HepG2 (cell line): ENCODE data around the gene SLC12A3. TPM values are rescaled to one million over a fixed set of nuclear protein-coding genes. Genes with fewer than 3 reads are reported as not detected.

Experiments used
- ATF7 ChIP-seq, 2 experiments: fragments of 450-650 bp in 1 of 2; sonication (generic) in 1 of 2; formaldehyde crosslinking in 1 of 2; IDR thresholded peaks; 2 replicates each; pipeline versions ENCODE4 v1.4.0 to v1.6.1; 2016 to 2020; ENCODE audit warnings: antibody characterized with exemption in 1 of 2, mild to moderate bottlenecking in 1 of 2, missing genetic modification reagents in 1 of 2
- CEBPB ChIP-seq: IDR thresholded peaks from 2 replicates; pipeline ENCODE4 v1.6.1; 2011; ENCODE audit warnings: low read depth, low read length, improper control_type of control experiment, borderline replicate concordance
- CREB1 ChIP-seq, 2 experiments: fragments of 450-650 bp in 1 of 2; IDR thresholded peaks; 2 replicates each; pipeline ENCODE4 v1.6.1; 2016 to 2017; ENCODE audit warnings: control low read depth in 1 of 2, mild to moderate bottlenecking in 1 of 2, missing compliant biosample characterization in 1 of 2, missing genetic modification characterization in 1 of 2
- JUN ChIP-seq: sonication (generic); formaldehyde crosslinking; IDR thresholded peaks from 2 replicates; pipeline ENCODE4 v1.4.0; 2020; ENCODE audit warnings: mild to moderate bottlenecking, missing genetic modification reagents
- MAFF ChIP-seq: IDR thresholded peaks from 2 replicates; pipeline ENCODE4 v1.6.1; 2011; ENCODE audit warnings: low read depth, low read length, improper control_type of control experiment
- MXD4 ChIP-seq: IDR thresholded peaks from 2 replicates; pipeline ENCODE4 v1.6.1; 2016; ENCODE audit warnings: mild to moderate bottlenecking, missing biosample characterization, missing genetic modification reagents
- SOX13 ChIP-seq, 3 experiments: fragments of 450-650 bp in 1 of 3; sonication (generic) in 1 of 3; formaldehyde crosslinking in 1 of 3; IDR thresholded peaks in 2 of 3; conservative IDR thresholded peaks in 1 of 3; 2 replicates each; pipeline versions ENCODE4 v1.5.0 to v1.6.1; 2016 to 2020; ENCODE audit warnings: antibody characterized with exemption in 1 of 3, mild to moderate bottlenecking in 1 of 3, missing compliant biosample characterization in 1 of 3, missing genetic modification reagents in 1 of 3, moderate library complexity in 1 of 3
- SRY ChIP-seq: sonication (generic); formaldehyde crosslinking; IDR thresholded peaks from 2 replicates; pipeline ENCODE4 v1.8.0; 2022; ENCODE audit warnings: mild to moderate bottlenecking, missing genetic modification reagents
- polyA plus RNA-seq, 8 experiments: library from polyadenylated mRNA; depleted of rRNA in 3 of 8; stranded (reverse) in 7 of 8; unstranded in 1 of 8; fragments of >200 nt; fragmentation: Illumina TruSeq in 4 of 8; extraction: Trizol in 4 of 8; gene quantifications; 2 replicates each; pipeline versions ENCODE4 v1.2.1 to v1.2.3, GENCODE V29; 2011 to 2016; ENCODE audit warnings: low read depth in 4 of 8, missing spikeins in 1 of 8, mixed read lengths in 1 of 8; ENCODE audit not compliant: insufficient read depth in 1 of 8
- total RNA-seq, 5 experiments: library from RNA; depleted of rRNA; stranded (reverse); fragments of >200 nt; fragmentation: Illumina TruSeq; extraction: Trizol; gene quantifications; 2 replicates each; pipeline ENCODE4 v1.2.3, GENCODE V29; 2016; ENCODE audit warnings: low read depth in 1 of 5
- TF ChIP-seq, protein P1 (sequence below): sonication (generic); formaldehyde crosslinking; IDR thresholded peaks from 2 replicates; pipeline ENCODE4 v1.5.0; 2020; ENCODE audit warnings: mild to moderate bottlenecking, missing genetic modification reagents
- TF ChIP-seq, protein P2 (sequence below): sonication (generic); formaldehyde crosslinking; IDR thresholded peaks from 2 replicates; pipeline ENCODE4 v1.4.0; 2020; ENCODE audit warnings: mild to moderate bottlenecking, missing genetic modification reagents
- TF ChIP-seq, protein P3 (sequence below): IDR thresholded peaks from 2 replicates; pipeline ENCODE4 v1.4.0; 2020; ENCODE audit warnings: mild to moderate bottlenecking, missing genetic modification reagents
- TF ChIP-seq, protein P4 (sequence below): IDR thresholded peaks from 2 replicates; pipeline ENCODE4 v1.6.1; 2016; ENCODE audit warnings: missing genetic modification reagents, missing compliant biosample characterization

Gene SLC12A3
- total and polyA plus RNA-seq, 2 of the 13 experiments (the other 11 are each of a cell fraction or from before 2014, with no cell fraction given): 6.2 TPM; not detected in 1

DNA sequence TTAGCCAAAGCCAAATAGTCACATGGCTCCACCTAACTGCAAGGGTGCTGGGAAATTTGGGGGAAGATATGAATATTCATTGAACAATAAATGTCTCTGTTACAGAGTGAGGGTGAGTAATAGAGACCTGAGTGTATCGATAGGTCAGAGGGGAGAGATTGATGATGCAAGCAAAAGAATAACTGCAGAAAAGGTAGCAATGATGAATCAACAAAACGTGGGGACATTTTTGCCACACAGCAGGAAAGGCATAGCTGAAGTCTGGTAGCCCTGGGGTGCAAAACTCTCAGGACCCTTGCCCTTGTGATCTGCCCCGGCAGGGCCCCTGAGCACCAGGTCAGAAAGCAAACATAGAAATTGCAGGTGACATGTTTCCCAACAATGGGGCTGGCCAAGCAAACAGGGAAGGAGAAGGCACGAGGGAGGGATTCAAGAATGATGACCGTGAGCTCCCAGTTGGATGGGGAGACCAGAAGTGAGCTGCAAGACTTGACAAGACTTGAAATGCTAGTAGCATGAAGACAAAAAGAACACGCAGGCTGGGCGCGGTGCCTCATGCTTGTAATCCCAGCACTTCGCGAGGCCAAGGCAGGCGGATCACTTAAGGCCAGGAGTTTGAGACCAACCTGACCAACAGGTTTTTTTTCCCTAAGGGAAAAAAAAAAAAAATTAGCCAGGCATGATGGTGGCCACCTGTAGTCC is 54.2 kb downstream of the SLC12A3 start (continued):
- no peak for TF ChIP-seq JUN (CRISPR knock-in tag)
- TF ChIP-seq CEBPB: peak; percentile 84
- 0 out of 2 replicates have a peak, but pooled peaks have one; percentile 16 for TF ChIP-seq SRY (CRISPR knock-in tag)
- peak; percentile 84 for TF ChIP-seq SOX13 (IDR thresholded peaks at IDR 0.05)
- peak in 1 of 2 experiments; percentile 93; a peak in 2 of 4 replicates for TF ChIP-seq SOX13 (CRISPR knock-in tag; conservative IDR thresholded peaks at IDR 0.05 in 1 of 2, IDR thresholded peaks at IDR 0.05 in 1 of 2)
- no peak for TF ChIP-seq ATF7 (IDR thresholded peaks at IDR 0.05)
- peak; percentile 59; the same call in 1 of the 2 replicates for TF ChIP-seq ATF7 (CRISPR knock-in tag; IDR thresholded peaks at IDR 0.05)
- TF ChIP-seq, protein P1, sequence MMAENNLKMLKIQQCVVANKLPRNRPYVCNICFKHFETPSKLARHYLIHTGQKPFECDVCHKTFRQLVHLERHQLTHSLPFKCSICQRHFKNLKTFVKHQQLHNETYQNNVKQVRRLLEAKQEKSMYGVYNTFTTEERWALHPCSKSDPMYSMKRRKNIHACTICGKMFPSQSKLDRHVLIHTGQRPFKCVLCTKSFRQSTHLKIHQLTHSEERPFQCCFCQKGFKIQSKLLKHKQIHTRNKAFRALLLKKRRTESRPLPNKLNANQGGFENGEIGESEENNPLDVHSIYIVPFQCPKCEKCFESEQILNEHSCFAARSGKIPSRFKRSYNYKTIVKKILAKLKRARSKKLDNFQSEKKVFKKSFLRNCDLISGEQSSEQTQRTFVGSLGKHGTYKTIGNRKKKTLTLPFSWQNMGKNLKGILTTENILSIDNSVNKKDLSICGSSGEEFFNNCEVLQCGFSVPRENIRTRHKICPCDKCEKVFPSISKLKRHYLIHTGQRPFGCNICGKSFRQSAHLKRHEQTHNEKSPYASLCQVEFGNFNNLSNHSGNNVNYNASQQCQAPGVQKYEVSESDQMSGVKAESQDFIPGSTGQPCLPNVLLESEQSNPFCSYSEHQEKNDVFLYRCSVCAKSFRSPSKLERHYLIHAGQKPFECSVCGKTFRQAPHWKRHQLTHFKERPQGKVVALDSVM (CRISPR knock-in tag): peak; percentile 37; the same call in 1 of the 2 replicates
- TF ChIP-seq, protein P2, sequence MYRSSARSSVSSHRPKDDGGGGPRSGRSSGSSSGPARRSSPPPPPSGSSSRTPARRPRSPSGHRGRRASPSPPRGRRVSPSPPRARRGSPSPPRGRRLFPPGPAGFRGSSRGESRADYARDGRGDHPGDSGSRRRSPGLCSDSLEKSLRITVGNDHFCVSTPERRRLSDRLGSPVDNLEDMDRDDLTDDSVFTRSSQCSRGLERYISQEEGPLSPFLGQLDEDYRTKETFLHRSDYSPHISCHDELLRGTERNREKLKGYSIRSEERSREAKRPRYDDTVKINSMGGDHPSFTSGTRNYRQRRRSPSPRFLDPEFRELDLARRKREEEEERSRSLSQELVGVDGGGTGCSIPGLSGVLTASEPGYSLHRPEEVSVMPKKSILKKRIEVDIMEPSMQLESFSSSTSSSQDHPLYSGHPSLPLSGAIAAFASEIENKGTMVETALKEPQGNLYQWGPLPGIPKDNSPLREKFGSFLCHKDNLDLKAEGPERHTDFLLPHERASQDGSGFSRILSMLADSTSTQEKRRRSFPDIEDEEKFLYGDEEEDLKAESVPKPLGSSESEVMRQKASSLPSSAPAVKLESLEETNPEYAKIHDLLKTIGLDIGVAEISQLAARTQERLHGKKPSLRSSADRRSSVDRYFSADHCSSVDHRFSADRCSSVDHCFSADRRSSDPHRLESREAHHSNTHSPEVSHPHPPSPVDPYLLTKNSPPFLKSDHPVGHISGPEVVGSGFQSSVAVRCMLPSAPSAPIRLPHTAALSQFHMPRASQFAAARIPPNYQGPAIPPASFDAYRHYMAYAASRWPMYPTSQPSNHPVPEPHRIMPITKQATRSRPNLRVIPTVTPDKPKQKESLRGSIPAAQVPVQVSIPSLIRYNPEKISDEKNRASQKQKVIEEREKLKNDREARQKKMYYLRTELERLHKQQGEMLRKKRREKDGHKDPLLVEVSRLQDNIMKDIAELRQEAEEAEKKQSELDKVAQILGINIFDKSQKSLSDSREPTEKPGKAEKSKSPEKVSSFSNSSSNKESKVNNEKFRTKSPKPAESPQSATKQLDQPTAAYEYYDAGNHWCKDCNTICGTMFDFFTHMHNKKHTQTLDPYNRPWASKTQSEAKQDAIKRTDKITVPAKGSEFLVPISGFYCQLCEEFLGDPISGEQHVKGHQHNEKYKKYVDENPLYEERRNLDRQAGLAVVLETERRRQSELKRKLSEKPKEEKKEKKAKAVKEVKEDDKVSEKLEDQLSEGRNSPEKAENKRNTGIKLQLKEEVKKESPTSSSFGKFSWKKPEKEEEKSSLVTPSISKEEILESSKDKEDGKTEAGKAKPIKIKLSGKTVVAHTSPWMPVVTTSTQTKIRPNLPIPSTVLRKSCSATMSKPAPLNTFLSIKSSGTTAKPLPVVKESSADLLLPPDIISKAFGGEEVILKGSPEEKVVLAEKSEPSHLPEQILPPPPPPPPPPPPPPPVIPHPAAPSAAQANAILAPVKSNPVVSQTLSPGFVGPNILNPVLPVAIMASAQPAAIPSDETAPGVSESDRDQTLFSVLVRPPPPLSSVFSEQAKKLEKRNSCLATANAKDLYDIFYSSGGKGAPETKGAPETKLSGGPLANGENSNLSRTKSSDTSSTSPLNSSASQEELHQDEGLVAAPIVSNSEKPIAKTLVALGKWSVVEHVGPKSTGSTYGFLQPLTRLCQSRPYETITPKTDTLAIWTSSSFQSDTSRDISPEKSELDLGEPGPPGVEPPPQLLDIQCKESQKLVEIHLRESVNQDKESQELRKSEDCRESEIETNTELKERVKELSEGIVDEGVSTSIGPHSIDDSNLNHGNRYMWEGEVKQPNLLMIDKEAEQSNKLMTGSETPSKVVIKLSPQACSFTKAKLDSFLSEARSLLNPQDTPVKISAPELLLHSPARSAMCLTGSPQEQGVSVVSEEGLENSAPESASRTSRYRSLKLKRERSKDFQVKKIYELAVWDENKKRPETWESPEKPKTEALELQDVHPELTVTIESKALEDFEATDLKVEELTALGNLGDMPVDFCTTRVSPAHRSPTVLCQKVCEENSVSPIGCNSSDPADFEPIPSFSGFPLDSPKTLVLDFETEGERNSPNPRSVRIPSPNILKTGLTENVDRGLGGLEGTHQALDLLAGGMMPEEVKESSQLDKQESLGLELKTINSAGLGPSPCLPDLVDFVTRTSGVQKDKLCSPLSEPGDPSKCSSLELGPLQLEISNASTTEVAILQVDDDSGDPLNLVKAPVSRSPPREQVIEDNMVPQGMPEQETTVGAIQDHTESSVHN (CRISPR knock-in tag): no peak; the same call in 1 of the 2 replicates
- TF ChIP-seq CREB1 (IDR thresholded peaks at IDR 0.05): 0 out of 2 replicates have a peak, but pooled peaks have one; percentile 1
- TF ChIP-seq CREB1 (CRISPR knock-in tag; IDR thresholded peaks at IDR 0.05): peak; percentile 65
- TF ChIP-seq MAFF: peak; percentile 91
- TF ChIP-seq MXD4 (CRISPR knock-in tag): peak; percentile 42; the same call in 1 of the 2 replicates
- TF ChIP-seq, protein P3, sequence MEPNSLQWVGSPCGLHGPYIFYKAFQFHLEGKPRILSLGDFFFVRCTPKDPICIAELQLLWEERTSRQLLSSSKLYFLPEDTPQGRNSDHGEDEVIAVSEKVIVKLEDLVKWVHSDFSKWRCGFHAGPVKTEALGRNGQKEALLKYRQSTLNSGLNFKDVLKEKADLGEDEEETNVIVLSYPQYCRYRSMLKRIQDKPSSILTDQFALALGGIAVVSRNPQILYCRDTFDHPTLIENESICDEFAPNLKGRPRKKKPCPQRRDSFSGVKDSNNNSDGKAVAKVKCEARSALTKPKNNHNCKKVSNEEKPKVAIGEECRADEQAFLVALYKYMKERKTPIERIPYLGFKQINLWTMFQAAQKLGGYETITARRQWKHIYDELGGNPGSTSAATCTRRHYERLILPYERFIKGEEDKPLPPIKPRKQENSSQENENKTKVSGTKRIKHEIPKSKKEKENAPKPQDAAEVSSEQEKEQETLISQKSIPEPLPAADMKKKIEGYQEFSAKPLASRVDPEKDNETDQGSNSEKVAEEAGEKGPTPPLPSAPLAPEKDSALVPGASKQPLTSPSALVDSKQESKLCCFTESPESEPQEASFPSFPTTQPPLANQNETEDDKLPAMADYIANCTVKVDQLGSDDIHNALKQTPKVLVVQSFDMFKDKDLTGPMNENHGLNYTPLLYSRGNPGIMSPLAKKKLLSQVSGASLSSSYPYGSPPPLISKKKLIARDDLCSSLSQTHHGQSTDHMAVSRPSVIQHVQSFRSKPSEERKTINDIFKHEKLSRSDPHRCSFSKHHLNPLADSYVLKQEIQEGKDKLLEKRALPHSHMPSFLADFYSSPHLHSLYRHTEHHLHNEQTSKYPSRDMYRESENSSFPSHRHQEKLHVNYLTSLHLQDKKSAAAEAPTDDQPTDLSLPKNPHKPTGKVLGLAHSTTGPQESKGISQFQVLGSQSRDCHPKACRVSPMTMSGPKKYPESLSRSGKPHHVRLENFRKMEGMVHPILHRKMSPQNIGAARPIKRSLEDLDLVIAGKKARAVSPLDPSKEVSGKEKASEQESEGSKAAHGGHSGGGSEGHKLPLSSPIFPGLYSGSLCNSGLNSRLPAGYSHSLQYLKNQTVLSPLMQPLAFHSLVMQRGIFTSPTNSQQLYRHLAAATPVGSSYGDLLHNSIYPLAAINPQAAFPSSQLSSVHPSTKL (CRISPR knock-in tag): peak; percentile 95
- TF ChIP-seq, protein P4, sequence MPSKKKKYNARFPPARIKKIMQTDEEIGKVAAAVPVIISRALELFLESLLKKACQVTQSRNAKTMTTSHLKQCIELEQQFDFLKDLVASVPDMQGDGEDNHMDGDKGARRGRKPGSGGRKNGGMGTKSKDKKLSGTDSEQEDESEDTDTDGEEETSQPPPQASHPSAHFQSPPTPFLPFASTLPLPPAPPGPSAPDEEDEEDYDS (CRISPR knock-in tag): peak; percentile 42; the same call in 1 of the 2 replicates
